Left cardiac atrium (tissue), 4 donors: ENCODE data around the gene CNTN5. TPM values are rescaled to one million over a fixed set of nuclear protein-coding genes. Genes with fewer than 3 reads are reported as not detected.
"Not testable (repeated sequence)": the region's sequence is repeated elsewhere in the genome, so short reads cannot be mapped to it uniquely, and the experiment has no call there.

Source experiments
- ATAC-seq, 2 donors: fragments of 200-7000 bp; cut with Tn5 transposase; one replicate each; pipeline ENCODE4 v1.9.1; 2020; ENCODE audit warnings: mild to moderate bottlenecking in 2 of 2, moderate library complexity in 2 of 2
- DNase-seq: peaks from one replicate; pipeline ENCODE4 v3.0.0-alpha.2; 2020
- intact Hi-C, 2 donors: fragments of 100-400 bp; cut with DNase I; formaldehyde crosslinking; loops; one replicate each; pipeline versions ENCODE4 v1.14.1 to v1.15.1; 2022 to 2023
- total RNA-seq, 2 donors: library from RNA; stranded (reverse); fragmentation: NEBNext Ultra II Directional; extraction: Animal tissue kit (Norgen Biotek cat#: 25700); gene quantifications; one replicate each; pipeline ENCODE4 v1.2.1, GENCODE V29; 2021
- donor health status: DM: no; HTN: yes; CAD: no.
- donor health status: DM: no; HTN: yes; CAD: no; lungs with severe emphysema.
- donor health status: DM: yes; HTN: yes; CAD: no.
- donor health status: Dilated cardiomyopathy.

CNTN5 gene
- total RNA-seq, 2 donors from 2014 or later: 0.34 TPM; not detected in 1

DNA sequence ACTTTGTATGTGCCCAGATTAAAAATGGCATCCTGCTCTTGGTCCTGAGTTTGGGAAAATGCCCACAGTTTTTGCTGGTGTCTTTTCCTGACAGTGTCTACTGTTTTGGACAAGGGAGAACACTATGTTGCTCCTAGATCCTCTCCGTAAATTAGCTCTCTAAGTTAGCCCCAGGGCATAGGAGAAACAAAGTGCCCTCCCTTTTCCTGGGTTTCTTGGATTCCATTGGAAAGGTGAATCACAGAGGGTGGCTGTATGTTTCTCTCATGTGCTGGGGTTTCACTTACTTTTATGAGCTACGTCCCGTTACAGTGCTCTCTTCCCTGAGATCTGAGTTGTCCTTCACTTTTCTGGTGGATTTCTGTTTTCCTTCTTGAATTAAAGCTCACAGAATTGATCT, 782.8 kb downstream of the CNTN5 start:
- intact Hi-C loops: no loop called here
- no peak for DNase-seq
- ATAC-seq: no peak

GRCh38 chr11:99812516-99812915, 791.8 kb downstream of the CNTN5 start:
- ATAC-seq (no peak), DNase-seq (no peak)
- intact Hi-C loops: no loop called here

DNA sequence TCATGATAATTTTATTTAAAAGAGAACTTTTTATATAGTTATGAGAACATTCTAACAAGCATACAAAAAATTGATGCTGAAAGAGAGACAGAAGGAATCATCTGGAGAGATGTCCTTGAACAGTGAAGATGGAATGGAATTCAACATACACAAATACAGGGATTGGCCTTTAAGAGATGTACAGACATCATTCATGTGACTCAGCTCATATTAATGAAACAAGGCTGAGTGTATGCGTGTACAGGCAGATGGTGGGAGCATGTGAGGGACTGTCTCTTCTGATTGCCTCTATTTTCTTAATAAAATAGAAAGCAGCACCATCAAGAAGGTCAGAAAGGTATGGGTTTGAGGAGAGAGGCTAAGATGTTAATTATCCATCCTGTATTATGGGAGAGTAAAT, 793.3 kb downstream of the CNTN5 start:
- no peak for ATAC-seq
- no peak for DNase-seq
- intact Hi-C loops: no loop called here

- intact Hi-C loops: no loop called here
- DNase-seq: no peak
- no peak for ATAC-seq
These were observed 794.0 kb downstream of the CNTN5 start for GRCh38 chr11:99814738-99815137.

- DNase-seq (no peak), ATAC-seq (no peak)
- intact Hi-C loops: no loop called here
These were observed 798.2 kb downstream of the CNTN5 start for GRCh38 chr11:99818991-99819390.

DNA sequence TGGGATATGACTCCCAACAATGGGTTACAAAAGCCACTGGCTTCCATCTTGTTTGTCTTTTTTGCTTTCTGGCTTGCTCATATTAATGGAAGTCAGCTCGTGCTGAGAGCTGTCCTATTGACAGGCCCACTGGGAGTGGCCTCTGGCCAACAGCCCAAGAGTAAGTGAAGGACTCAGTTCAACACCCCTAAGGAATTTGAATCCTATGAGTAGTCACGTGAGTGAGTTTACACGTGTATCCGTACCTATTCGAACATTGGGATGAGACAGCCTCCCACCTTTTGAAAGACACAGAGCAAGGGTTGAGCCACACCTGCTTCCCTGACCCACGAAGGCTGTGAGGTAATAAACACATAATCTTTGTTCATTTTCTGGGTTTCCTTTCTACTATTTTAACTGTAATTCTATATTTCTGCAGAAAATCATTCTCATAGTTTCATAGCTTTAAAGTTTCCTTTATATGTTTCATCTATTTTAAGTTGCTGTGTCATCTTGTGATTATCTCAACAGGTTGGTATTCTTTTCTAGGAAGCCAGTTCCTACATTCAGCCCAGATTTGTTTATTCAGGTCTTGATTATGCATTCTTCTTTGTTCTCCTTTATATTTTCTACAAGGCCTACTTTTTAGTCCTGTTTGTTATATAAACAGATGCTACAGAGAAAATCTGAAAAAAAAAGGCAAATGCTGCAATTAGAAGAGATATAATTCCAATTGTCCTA, 802.3 kb downstream of the CNTN5 start:
- intact Hi-C loops: no loop called here
- DNase-seq (no peak), ATAC-seq (no peak)

- DNase-seq, ATAC-seq, intact Hi-C loops: not testable (repeated sequence)
These were observed 816.0 kb downstream of the CNTN5 start for GRCh38 chr11:99836739-99837138.

- intact Hi-C loops: no loop called here
- DNase-seq: no peak
- ATAC-seq: no peak
These were observed 821.1 kb downstream of the CNTN5 start for GRCh38 chr11:99841885-99842284.

DNA sequence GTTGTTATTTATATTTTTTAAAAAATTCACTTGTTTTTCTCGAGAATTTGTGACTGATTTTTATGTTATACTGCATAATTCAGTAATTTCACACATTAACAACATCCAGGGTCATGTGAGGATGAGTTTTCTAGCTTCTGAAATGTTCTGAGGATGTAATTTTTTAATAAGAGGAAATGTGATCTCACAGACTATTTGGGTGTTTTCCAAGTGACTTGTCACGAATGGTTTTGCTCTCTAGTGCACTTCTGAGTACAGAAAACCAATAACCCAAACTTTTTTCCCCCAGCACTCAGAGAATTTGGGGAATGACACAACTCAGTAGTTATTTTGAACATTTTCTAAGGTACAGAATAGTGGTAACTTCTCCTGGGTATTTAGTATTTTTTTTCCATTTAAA, 845.2 kb downstream of the CNTN5 start:
- intact Hi-C loops: no loop called here
- DNase-seq (no peak), ATAC-seq (no peak)

GRCh38 chr11:99881610-99882009, 860.9 kb downstream of the CNTN5 start:
- ATAC-seq: no peak
- DNase-seq: no peak
- intact Hi-C loops: no loop called here

GRCh38 chr11:99884750-99885149, 864.0 kb downstream of the CNTN5 start:
- intact Hi-C loops: no loop called here
- ATAC-seq (no peak), DNase-seq (no peak)

DNA sequence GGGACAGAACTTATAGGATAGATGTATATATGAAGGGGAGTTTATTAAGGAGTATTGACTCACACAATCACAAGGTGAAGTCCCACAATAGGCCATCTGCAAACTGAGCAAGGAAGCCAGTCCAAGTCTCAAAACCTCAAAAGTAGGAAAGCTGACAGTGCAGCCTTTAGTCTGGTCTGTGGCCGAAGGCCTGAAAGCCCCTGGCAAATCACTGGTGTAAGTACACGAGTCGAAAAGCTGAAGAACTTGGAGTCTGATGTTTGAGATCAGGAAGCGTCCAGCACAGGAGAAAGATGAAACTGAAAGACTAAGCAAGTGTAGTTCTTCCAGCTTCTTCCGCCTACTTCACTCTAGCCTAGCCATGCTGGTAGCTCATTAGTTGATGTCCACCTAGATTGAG, 866.7 kb downstream of the CNTN5 start:
- intact Hi-C loops: no loop called here
- no peak for ATAC-seq
- DNase-seq: no peak

- ATAC-seq (no peak), DNase-seq (no peak)
- intact Hi-C loops: no loop called here
These were observed 873.1 kb downstream of the CNTN5 start for GRCh38 chr11:99893811-99894210.

DNA sequence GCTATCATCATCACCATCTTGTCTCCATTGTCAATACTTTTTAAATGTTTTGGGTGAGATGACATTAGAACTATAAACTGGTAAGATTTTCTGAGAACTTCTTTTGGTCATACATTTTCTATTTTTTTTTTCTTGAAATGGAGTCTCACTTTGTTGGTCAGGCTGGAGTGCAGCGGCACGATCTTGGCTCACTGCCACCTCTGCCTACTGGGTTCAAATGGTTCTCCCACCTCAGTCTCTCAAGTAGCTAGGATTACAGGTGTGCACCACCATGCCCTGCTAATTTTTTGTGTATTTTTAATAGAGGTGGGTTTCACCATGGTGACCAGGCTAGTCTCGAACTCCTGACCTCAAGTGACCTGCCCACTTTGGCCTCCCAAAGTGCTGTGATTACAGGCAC, 880.4 kb downstream of the CNTN5 start:
- no peak for ATAC-seq
- intact Hi-C loops: no loop called here
- DNase-seq: no peak

GRCh38 chr11:99911116-99911515, 890.4 kb downstream of the CNTN5 start:
- intact Hi-C loops: no loop called here
- ATAC-seq: no peak
- no peak for DNase-seq

DNA sequence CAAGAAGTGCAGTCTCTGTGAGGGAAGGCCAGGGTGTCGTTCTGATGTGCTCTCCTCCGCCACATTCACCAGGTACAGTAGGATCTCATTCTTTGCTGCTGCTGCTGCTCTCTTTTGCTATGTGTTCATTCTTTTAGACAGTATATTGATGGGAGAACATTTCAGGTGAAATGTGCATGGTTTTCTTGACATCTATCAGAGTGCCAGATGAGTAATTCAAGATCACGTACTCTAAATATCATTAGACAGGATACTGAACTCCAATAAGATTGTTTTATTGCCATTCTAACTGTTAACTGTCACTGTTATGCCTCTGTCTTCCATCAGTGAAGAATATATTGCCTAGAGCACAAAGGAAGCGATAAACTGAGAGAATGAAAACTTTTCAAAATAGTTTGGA, 895.3 kb downstream of the CNTN5 start:
- DNase-seq (no peak), ATAC-seq (no peak)
- intact Hi-C loops: no loop called here

DNA sequence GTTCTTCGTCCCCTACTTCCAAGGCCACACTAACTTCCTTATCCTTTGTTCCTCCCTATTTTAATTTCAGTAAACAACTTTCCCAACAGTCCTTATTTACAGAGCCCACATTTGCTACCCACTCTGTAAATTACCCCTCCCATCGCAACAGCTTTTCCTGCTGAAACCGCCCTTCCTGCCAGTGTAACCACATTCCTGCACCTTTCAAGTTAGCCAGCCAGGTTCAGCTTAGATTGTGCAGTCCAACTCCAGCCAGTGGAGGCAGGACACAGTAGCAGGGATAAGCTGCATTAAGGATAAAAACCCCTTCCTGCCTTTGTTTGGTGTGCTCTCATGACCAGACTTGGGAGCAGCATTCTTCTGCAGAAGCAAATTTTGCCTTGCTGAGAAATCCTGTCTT, 898.0 kb downstream of the CNTN5 start:
- intact Hi-C loops: no loop called here
- ATAC-seq: no peak
- DNase-seq: no peak

- no peak for ATAC-seq
- DNase-seq: no peak
- intact Hi-C loops: no loop called here
These were observed 900.2 kb downstream of the CNTN5 start for GRCh38 chr11:99920956-99921355.

DNA sequence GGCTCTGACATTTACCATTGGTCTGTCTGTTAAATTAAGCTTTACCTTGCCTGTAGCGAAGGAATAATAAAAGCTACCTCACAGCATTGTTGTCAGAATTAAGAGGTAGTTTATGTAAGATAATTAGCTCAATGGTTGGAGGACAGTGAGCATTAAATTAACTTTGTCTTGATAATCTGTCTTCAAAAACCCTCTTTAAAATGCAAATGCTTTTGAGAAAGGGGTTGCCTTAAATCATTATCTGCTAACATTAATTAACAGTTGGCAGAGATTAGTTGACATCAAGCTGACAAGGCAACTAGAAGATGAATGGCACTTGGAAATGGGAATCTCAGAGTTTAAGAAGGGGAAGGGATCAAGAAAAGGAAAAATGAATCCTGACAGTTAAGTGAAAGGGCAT, 905.2 kb downstream of the CNTN5 start:
- ATAC-seq: no peak
- no peak for DNase-seq
- intact Hi-C loops: no loop called here

DNA sequence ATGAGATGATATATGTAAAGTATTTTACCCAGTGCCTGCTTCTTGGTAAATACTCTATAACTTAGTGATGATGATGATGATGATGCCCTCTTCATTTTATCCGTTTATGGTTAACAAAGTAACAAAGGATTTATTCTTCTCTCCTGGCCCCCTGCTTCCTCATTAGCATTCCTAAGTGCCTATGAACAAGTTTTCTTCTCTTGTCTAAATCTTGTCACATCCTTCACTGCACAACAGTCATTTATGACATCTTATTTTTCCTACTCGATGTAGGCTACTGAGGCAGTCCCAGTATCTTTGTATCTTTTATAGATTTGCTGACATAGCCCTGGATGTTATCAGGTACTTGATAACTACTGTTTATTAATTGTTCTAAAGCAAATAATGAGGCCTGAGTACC, 911.9 kb downstream of the CNTN5 start:
- intact Hi-C loops: no loop called here
- DNase-seq: no peak
- no peak for ATAC-seq

- DNase-seq (no peak), ATAC-seq (no peak)
- intact Hi-C loops: no loop called here
These were observed 913.3 kb downstream of the CNTN5 start for GRCh38 chr11:99934008-99934407.

DNA sequence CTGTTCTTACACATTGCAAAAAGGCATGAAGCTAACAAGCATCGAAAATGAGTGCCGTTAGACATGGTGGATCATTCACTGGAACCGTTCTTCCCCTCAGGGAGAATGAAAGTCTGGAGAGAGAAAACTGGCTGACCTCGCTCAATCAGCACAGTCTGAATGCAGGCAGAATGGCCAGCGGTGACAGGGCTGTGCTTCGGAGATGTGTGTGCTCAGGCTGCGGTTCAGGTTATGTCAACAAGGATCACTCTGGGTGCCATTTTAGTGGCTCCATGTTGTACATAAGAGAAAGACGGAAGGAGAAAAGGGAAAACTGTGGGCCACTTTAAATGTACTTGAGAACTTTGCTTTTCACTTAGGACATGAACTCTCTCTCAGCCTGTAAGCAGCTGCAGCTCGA, 916.6 kb downstream of the CNTN5 start:
- DNase-seq: no peak
- ATAC-seq: no peak
- intact Hi-C loops: no loop called here
